ENCODE data around the gene MTHFD1L.
"Not testable (repeated sequence)": the region's sequence is repeated elsewhere in the genome, so short reads cannot be mapped to it uniquely, and the experiment has no call there.

MTHFD1L gene

GRCh38 chr6:151038616-151039015 is 173.1 kb downstream of the MTHFD1L start:
- no peak for TF ChIP-seq POLR2AphosphoS5 (IDR thresholded peaks at IDR 0.05; ENCODE audit: borderline replicate concordance, low read depth, low read length)
- Histone ChIP-seq H3K27ac (no peak overlapping the region), H3K36me3 (ENCODE audit: insufficient read depth, low read length) (peaks cover 28% of the 10 kb centered on the region; the same call in 1 of the 2 replicates), H3K4me3 (no peak overlapping the region), H3K9ac (ENCODE audit: insufficient read length) (no peak overlapping the region), H3K9me3 (ENCODE audit: low read depth, low read length) (no peaks in the 10 kb centered on the region)
- DNase-seq (ENCODE audit: low read depth, low spot score) = no peak

GRCh38 chr6:151040888-151041521 is 175.5 kb downstream of the MTHFD1L start:
- not testable (repeated sequence) for H3K27ac ChIP-seq; H3K9ac ChIP-seq (ENCODE audit: insufficient read length); H3K4me3 ChIP-seq; H3K9me3 ChIP-seq (ENCODE audit: low read depth, low read length); DNase-seq (ENCODE audit: low read depth, low spot score)
- H3K36me3 ChIP-seq (ENCODE audit: insufficient read depth, low read length) = peaks cover 14% of the 10 kb centered on the region; the same call in 1 of the 2 replicates

- Histone ChIP-seq H3K36me3 (ENCODE audit: insufficient read depth, low read length) (peaks cover 8% of the 10 kb centered on the region; the same call in 1 of the 2 replicates), H3K9me3 (ENCODE audit: low read depth, low read length) (no peaks in the 10 kb centered on the region), H3K4me3 (no peak overlapping the region), H3K27ac (no peak overlapping the region), H3K9ac (ENCODE audit: insufficient read length) (no peak overlapping the region)
- TF ChIP-seq FOXP2 (optimal IDR thresholded peaks at IDR 0.05; ENCODE audit: control extremely low read depth, extremely low read length, insufficient read depth) = no peak
- TF ChIP-seq EZH2 (IDR thresholded peaks at IDR 0.05) = no peak
- TF ChIP-seq POLR2AphosphoS5 (IDR thresholded peaks at IDR 0.05; ENCODE audit: borderline replicate concordance, low read depth, low read length) = no peak
- no peak for DNase-seq (ENCODE audit: low read depth, low spot score)
Measured at GRCh38 chr6:151041686-151042085, 176.2 kb downstream of the MTHFD1L start.

GRCh38 chr6:151042911-151043330 is 177.4 kb downstream of the MTHFD1L start:
- not testable (repeated sequence) for H3K9me3 ChIP-seq (ENCODE audit: low read depth, low read length); H3K4me3 ChIP-seq; H3K9ac ChIP-seq (ENCODE audit: insufficient read length); DNase-seq (ENCODE audit: low read depth, low spot score); H3K36me3 ChIP-seq (ENCODE audit: insufficient read depth, low read length); H3K27ac ChIP-seq

- H3K27ac ChIP-seq = no peak overlapping the region
- no peak overlapping the region for H3K9ac ChIP-seq (ENCODE audit: insufficient read length)
- no peak for DNase-seq (ENCODE audit: low read depth, low spot score)
- H3K4me3 ChIP-seq = no peak overlapping the region
- TF ChIP-seq EZH2 (IDR thresholded peaks at IDR 0.05) = no peak
- TF ChIP-seq POLR2AphosphoS5 (IDR thresholded peaks at IDR 0.05; ENCODE audit: borderline replicate concordance, low read depth, low read length) = no peak
- no peak for TF ChIP-seq FOXP2 (optimal IDR thresholded peaks at IDR 0.05; ENCODE audit: control extremely low read depth, extremely low read length, insufficient read depth)
- H3K9me3 ChIP-seq (ENCODE audit: low read depth, low read length) = no peaks in the 10 kb centered on the region
- peaks cover 7% of the 10 kb centered on the region; the same call in 1 of the 2 replicates for H3K36me3 ChIP-seq (ENCODE audit: insufficient read depth, low read length)
Measured at GRCh38 chr6:151043944-151044343, 178.4 kb downstream of the MTHFD1L start.

- DNase-seq (ENCODE audit: low read depth, low spot score) = no peak
- H3K9me3 ChIP-seq (ENCODE audit: low read depth, low read length) = no peaks in the 10 kb centered on the region
- H3K9ac ChIP-seq (ENCODE audit: insufficient read length) = no peak overlapping the region
- peak overlapping the region; percentile 40 for H3K4me3 ChIP-seq
- TF ChIP-seq FOXP2 (optimal IDR thresholded peaks at IDR 0.05; ENCODE audit: control extremely low read depth, extremely low read length, insufficient read depth) (no peak), EZH2 (IDR thresholded peaks at IDR 0.05) (no peak), POLR2AphosphoS5 (IDR thresholded peaks at IDR 0.05; ENCODE audit: borderline replicate concordance, low read depth, low read length) (no peak)
- H3K27ac ChIP-seq = peak overlapping the region; percentile 50; the same call in 1 of the 2 replicates
- peaks cover 7% of the 10 kb centered on the region; the same call in 1 of the 2 replicates for H3K36me3 ChIP-seq (ENCODE audit: insufficient read depth, low read length)
Measured at GRCh38 chr6:151044465-151045441, 179.3 kb downstream of the MTHFD1L start.

GRCh38 chr6:151045511-151046222 is 180.2 kb downstream of the MTHFD1L start:
- not testable (repeated sequence) for H3K36me3 ChIP-seq (ENCODE audit: insufficient read depth, low read length); H3K9me3 ChIP-seq (ENCODE audit: low read depth, low read length); H3K9ac ChIP-seq (ENCODE audit: insufficient read length); DNase-seq (ENCODE audit: low read depth, low spot score)
- H3K27ac ChIP-seq = peak overlapping the region; percentile 50; the same call in 1 of the 2 replicates
- H3K4me3 ChIP-seq = peak overlapping the region; percentile 40

- Histone ChIP-seq H3K36me3 (ENCODE audit: insufficient read depth, low read length) (peaks cover 7% of the 10 kb centered on the region; the same call in 1 of the 2 replicates), H3K9ac (ENCODE audit: insufficient read length) (no peak overlapping the region), H3K4me3 (no peak overlapping the region), H3K9me3 (ENCODE audit: low read depth, low read length) (no peaks in the 10 kb centered on the region), H3K27ac (no peak overlapping the region)
- TF ChIP-seq FOXP2 (optimal IDR thresholded peaks at IDR 0.05; ENCODE audit: control extremely low read depth, extremely low read length, insufficient read depth) (no peak), EZH2 (IDR thresholded peaks at IDR 0.05) (no peak), POLR2AphosphoS5 (IDR thresholded peaks at IDR 0.05; ENCODE audit: borderline replicate concordance, low read depth, low read length) (no peak)
- no peak for DNase-seq (ENCODE audit: low read depth, low spot score)
Measured at GRCh38 chr6:151051164-151051563, 185.7 kb downstream of the MTHFD1L start.
